AG04450 (cell line): ENCODE results near the gene IRF2BPL. TPM values are rescaled to one million over a fixed set of nuclear protein-coding genes. Genes with fewer than 3 reads are reported as not detected.

Experiments used
- CTCF ChIA-PET: fragments of 300-600, 350-600 bp; formaldehyde crosslinking; extraction: SDS; loops from one replicate; lab custom pipeline; 2022; ENCODE audit warnings: antibody characterized with exemption, inconsistent platforms; lab: Charles Lee
- POLR2A ChIA-PET: fragments of 350-600 bp; formaldehyde crosslinking; extraction: SDS; loops from one replicate; lab custom pipeline; 2021; ENCODE audit warnings: antibody characterized with exemption, inconsistent platforms; lab: Yijun Ruan, JAX
- DNase-seq: peaks from one replicate; pipeline ENCODE4 v3.0.0-alpha.2; 2011; ENCODE audit warnings: low read depth, low spot score
- H3K27ac ChIP-seq: one replicate; pipeline ENCODE4 v1.5.1; 2012; ENCODE audit warnings: low read depth, low read length, control low read depth
- H3K27me3 ChIP-seq: one replicate; pipeline ENCODE4 v1.6.0; 2012; ENCODE audit warnings: low read length; ENCODE audit not compliant: control insufficient read depth, insufficient read depth
- H3K4me3 ChIP-seq: 2 replicates; pipeline ENCODE4 v1.5.1; 2011; ENCODE audit warnings: mild to moderate bottlenecking, low read depth, low read length, control low read depth
- H3K9me3 ChIP-seq: 2 replicates; pipeline ENCODE4 v1.5.1; 2012; ENCODE audit warnings: low read length; ENCODE audit not compliant: control insufficient read depth, insufficient read depth
- CTCF ChIP-seq: IDR thresholded peaks from 2 replicates; pipeline ENCODE4 v1.5.1; 2011; ENCODE audit warnings: low read depth, low read length, control low read depth, inconsistent platforms
- polyA plus RNA-seq: library from polyadenylated mRNA; depleted of rRNA; stranded (reverse); fragments of >200 nt; gene quantifications from 2 replicates; pipeline ENCODE4 v1.2.3, GENCODE V29; 2011

IRF2BPL gene
- polyA plus RNA-seq, 1 experiment = 17.1 TPM

- no peak for DNase-seq
- H3K4me3 ChIP-seq = no peak overlapping the region
- H3K27me3 ChIP-seq = no peaks in the 10 kb centered on the region
- TF ChIP-seq CTCF = no peak
- POLR2A ChIA-PET = no interaction called here
- CTCF ChIA-PET = interaction anchor here (0.5 to 3.9 kb wide), 7 partner anchors 12 to 183 kb away, joined by 3 to 48 read pairs (median 9); no protein-coding TSS in a partner anchor
- no peak overlapping the region for H3K27ac ChIP-seq
- peaks cover 16% of the 10 kb centered on the region for H3K9me3 ChIP-seq
These were observed 29.6 kb upstream of the IRF2BPL start for GRCh38 chr14:77058117-77058516.

DNA sequence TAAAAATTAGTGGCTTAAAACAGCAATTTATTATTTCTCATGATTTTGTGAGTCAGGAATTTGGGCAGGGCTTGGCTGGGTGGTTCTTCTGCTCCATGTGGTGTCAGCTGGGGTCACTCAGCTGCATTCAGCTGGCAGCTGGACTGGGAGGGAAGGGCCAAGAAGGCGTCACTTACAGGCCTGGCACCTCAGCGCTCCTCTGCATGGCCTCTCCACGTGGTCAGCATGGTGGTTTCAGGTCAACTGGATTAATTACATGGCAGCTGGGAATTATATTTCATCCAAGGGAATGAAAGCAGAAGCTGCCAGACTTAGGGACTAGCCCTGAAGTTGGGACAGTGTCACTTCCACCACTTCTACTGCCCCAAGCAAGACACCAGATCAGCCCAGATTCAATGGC, 27.5 kb upstream of the IRF2BPL start:
- no peak for DNase-seq
- ChIA-PET CTCF (interaction anchor here (1.1 to 4.6 kb wide), 4 partner anchors 11 to 180 kb away, joined by 5 to 111 read pairs (median 70); no protein-coding TSS in a partner anchor), POLR2A (no interaction called here)
- Histone ChIP-seq H3K27ac (no peak overlapping the region), H3K27me3 (no peaks in the 10 kb centered on the region), H3K4me3 (no peak overlapping the region), H3K9me3 (peaks cover 16% of the 10 kb centered on the region)
- TF ChIP-seq CTCF = no peak

- no peaks in the 10 kb centered on the region for H3K27me3 ChIP-seq
- no peak for DNase-seq
- H3K4me3 ChIP-seq = no peak overlapping the region
- ChIA-PET CTCF (interaction anchor here (1.1 to 4.6 kb wide), 5 partner anchors 10 to 179 kb away, joined by 5 to 111 read pairs (median 50); partner anchors contain the start of gene IRF2BPL), POLR2A (no interaction called here)
- TF ChIP-seq CTCF = no peak
- peaks cover 16% of the 10 kb centered on the region for H3K9me3 ChIP-seq
- H3K27ac ChIP-seq = no peak overlapping the region
These were observed 26.8 kb upstream of the IRF2BPL start for GRCh38 chr14:77055306-77055705.

DNA sequence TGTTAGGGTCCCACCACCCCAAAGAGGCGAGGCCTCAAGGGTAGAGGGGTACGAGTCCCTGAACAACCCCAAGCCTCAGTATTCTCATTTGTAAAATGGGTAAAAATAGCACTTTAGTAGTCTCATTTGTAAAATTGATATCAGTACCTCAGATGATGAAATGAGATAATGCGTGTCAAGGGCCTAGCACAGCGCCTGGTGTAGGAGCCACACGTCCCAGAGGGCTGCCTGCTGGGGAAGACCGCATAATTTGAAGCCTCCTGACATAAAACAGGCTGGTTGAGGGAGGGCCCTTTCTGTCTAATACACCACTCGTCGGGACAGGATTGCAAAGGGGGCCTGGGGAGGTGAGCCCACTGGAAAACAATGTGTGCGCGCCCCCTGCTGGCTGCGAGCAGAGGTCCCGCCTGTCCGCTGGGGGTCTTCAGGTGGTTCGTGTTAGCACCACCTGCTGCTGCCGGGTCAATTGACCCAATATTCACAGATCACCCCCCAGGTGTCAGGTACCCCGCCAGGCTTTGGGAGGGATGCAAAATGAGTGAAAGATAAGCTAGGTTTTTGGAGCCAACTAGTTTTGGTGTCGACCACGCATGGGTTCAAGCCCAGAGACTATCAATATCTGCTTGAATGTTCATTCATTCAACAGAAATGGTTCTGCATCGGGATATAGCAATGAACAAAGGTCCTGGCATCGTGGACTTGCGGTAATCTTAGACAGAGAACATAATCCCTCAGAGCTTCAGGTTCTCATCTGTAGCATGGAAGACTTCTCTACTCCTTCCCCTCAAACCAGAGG, 24.7 kb upstream of the IRF2BPL start:
- no peaks in the 10 kb centered on the region for H3K27me3 ChIP-seq
- no peak overlapping the region for H3K4me3 ChIP-seq
- POLR2A ChIA-PET = interaction anchor here (1.2 kb wide), 1 partner anchor 19 kb away, joined by 3 read pairs; no protein-coding TSS in a partner anchor
- no peak for DNase-seq
- peaks cover 16% of the 10 kb centered on the region for H3K9me3 ChIP-seq
- peak overlapping the region; percentile 21 for H3K27ac ChIP-seq
- CTCF ChIA-PET = interaction anchor here (0.6 to 4.6 kb wide), 27 partner anchors 9 to 222 kb away, joined by 3 to 111 read pairs (median 4); partner anchors contain the start of gene IRF2BPL
- TF ChIP-seq CTCF = peak; percentile 89
